HG02763 (cell line): ENCODE results near the gene KIF11.
"Not testable (repeated sequence)": the region's sequence is repeated elsewhere in the genome, so short reads cannot be mapped to it uniquely, and the experiment has no call there.

ENCODE experiments used
- ATAC-seq: cut with Tn5 transposase; IDR thresholded peaks from one replicate; pipeline ENCODE4 v1.9.1; 2021; ENCODE audit warnings: mild to moderate bottlenecking, moderate library complexity; ENCODE audit not compliant: unreplicated experiment

Gene KIF11

DNA sequence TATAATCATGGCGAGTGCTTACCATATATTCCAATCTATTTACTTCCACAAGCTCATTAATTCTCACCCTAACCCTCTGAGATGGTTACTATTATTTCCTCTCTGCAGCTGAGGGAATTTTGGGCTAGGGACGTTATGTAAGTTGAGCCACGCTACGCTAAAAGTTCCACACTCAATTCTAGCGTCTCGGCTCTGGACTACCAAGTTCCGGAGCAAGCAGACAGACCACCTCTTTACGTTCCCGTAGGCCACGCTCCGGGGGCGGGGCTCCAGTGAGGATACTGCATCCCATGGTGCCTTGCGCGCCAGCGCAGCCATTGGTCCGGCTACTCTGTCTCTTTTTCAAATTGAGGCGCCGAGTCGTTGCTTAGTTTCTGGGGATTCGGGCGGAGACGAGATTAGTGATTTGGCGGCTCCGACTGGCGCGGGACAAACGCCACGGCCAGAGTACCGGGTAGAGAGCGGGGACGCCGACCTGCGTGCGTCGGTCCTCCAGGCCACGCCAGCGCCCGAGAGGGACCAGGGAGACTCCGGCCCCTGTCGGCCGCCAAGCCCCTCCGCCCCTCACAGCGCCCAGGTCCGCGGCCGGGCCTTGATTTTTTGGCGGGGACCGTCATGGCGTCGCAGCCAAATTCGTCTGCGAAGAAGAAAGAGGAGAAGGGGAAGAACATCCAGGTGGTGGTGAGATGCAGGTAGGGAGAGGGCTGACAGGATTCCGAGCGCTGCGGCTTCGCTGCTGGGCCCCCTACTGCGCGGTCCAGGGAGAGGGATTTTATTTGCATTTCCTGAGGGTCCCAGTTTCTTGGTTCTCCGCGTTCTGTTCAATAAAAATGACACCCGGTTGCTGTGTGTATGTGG is at the start of gene KIF11:
Gene KIF11, plus strand, starts transcription at position 370 of the 858 bp plus-strand sequence. Its CDS starts 246 bp downstream, at position 616.
- ATAC-seq, result peak; percentile 72

DNA sequence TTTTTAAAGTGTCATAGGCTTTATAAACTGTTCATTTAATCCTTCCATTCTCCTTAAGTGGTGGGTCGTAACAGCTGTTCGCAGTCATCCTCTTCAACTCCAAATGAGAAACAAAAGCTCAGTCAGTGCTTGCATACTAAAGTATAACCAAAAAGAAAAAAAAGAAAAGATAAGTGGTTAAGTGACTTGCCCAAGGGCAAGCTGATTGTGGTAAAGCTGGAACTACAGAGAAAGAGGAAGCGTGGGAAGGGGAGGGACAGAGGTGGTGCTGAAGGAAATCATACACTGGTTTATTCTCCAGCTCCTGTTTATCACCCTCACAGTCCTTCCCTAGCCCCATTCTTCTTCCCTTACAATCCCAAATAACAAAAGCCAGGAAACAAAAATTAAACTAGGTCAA is 48.6 kb upstream of the KIF11 start:
- ATAC-seq, result no peak

GRCh38 chr10:92545556-92545955 is 47.4 kb upstream of the KIF11 start:
- ATAC-seq, result no peak

DNA sequence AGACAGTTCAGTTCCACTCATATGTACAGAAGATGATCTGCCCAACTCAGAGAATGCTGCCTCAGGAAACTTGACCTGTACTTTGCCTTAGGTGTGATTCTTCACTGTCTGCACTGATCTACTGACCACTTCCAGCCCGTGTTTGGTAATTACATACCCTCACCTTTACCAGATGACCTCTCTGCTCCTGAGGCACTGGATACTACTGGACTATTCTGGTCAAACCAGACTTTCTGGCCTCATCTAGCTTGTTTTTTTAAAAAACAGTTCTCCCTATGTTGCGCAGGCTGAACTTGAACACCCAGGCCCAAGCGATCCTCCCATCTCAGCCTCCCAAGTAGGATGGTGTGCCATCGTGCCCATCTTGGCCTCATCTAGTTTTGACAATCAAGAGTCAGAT is 45.3 kb upstream of the KIF11 start:
- ATAC-seq, result no peak

DNA sequence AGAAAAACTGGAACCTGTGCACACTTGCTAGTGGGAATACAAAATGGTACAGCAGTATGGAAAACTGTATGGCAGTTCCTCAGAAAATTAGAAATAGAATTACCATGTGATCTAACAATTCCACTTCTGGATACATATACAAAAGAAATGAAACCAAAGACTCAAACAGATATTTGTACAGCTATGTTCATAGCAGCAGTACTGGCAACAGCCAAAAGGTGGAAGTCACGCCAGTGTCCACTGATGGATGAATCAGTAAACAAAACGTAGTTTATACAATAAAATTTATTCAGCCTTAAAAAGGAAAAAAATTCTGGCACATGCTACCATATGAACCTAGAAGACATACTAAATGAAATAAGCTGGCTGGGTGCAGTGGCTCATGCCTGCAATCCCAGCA is 42.0 kb upstream of the KIF11 start:
- no peak for ATAC-seq

GRCh38 chr10:92552310-92552709 is 40.6 kb upstream of the KIF11 start:
- ATAC-seq, result no peak

DNA sequence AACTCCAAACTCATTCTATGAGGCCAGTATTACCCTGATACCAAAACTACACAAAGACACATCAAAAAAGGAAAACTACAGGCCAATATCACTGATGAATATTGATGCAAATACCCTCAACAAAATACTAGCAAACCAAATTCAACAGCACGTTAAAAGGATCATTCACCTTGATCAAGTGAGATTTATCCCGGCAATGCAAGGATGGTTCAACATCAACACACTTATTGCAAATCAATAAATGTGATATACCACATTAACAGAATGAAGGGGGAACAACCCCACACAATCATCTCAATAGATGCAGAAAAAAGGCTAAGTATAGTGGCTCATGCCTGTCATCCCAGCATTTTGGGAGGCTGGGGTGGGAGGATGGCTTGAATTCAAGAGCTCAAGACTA is 39.0 kb upstream of the KIF11 start:
- ATAC-seq, result no peak

DNA sequence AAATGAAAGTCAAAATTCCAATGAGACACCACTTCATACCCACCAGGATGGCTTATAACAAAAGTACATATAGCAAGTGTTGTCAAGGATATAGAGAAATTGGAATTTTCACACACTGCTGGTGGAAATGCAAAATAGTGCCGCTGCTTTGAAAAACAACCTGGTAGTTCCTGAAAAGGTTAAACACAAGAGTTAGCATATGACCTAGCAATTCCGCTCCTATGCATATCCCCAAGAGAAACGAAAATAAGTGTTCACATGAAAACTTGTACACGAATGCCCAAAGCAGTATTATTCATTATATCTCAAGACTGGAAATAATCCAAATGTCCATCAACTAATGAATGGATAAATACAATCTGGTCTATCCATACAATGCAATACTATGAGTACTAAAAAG is 33.9 kb upstream of the KIF11 start:
- no peak for ATAC-seq

GRCh38 chr10:92562424-92562823 is 30.5 kb upstream of the KIF11 start:
- no peak for ATAC-seq

- peak; percentile 54 for ATAC-seq
Measured at GRCh38 chr10:92567952-92568600, 24.9 kb upstream of the KIF11 start.

DNA sequence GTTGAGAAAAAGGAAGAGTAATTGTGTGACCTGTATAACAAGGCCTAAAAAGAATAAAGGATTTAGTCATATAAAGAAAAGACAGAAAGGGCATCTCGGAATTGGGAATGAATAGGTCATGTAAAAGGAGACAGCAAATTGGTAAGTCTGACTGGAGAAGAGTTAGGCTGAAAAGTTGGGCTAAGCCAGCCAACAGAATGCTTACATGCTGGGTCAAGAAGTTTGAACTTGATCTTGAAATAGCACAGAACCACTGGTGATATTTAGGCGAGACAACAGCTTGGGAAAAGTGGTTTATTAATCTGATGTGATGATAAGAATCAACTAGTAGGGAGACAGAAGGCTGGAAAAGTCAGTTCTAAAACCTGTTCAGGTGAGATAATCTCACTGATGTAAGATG is 23.9 kb upstream of the KIF11 start:
- ATAC-seq, result no peak

GRCh38 chr10:92569663-92570062 is 23.3 kb upstream of the KIF11 start:
- ATAC-seq, result not testable (repeated sequence)

DNA sequence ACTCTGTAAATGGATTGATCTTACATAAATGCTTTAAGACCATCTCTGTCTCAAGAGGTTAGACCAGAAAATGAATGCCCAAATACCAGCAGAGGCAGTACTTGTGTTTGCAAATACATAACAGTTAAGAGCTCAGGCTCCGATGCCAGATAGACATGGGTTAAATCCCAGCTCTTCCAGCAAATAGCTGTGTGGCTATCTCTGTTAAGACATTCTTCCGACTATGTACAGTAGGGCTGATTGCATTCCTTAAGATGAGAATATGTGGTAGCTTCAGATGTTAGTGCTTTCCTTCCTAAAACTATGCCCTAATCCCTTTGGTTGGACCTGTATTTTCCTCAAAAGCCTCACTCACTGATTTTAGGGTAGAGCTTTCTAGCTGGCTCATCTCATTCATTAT is 21.3 kb upstream of the KIF11 start:
- no peak for ATAC-seq

DNA sequence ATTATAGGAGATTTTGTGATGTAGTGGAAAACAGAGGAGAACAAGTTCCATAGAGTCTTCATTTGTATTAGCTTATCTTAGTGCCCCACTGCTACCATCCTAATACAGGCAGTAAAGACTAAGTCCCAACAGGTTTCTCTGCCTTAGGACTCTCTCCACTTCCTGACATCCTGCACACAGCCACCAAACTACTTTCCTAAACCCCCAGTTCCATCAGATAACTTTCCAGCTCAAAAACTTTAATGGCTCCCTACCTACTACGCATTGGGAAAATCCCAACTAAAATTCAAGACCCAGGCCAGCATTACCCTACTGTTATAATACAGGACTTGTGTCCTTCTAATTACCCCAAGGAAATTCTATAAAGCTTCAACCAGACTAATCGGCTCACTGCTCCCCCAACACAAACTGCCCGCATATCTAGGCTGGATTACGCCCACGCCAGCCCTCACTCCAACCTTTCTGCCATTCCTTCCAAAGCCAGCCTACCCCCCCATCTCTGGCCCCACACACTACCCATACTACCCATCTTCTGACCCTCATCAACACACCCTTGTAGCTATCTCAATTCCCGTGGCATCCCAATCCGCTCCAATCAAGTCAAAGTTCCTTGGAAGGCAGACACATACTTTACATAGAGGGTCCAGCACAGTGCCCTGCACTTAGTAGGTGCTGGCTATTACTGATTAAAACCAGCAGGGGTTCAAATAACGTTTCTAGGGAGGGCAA is 20.4 kb upstream of the KIF11 start:
- no peak for ATAC-seq

GRCh38 chr10:92573091-92573797 is 19.7 kb upstream of the KIF11 start:
- no peak for ATAC-seq

DNA sequence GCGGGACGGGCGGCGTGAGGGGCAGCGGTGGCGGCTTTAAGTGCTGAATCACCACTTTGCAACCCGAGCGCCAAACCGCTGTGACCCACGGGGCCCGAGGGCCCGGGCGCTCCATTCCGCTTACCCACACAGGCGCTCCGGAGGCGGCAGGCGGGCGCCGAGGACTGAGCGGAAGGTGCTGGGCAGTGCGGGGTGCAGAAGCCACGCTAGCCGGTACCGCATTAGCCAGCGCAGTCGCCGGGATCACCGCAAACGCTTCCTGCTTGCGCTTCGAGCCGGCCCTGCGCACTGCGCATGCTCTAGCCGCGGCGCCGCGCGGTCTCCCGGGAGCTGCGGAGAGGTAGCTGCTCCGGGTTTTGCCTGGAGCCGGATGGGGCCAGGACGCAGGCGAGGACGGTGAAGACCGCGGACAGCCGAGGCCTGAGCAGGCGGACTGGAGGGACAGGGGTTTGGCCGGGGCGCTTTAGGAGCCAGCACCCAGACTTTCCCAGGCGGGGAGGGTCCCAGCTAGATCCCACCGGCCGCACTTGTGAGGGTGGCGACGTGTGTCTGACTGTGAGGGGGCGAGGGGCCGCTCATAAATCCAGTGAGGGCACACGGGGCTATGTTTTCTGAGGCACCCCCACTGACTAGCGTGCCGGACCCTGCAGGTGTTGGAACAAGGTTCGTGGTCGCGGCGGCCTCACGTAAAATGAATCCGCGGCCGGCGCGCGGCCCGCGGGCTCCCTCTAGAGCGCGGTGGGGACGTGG is 19.0 kb upstream of the KIF11 start, which contains the start of gene IDE:
Gene IDE, minus strand, starts transcription at position 296 of the 750 bp plus-strand sequence. Its CDS starts 74 bp downstream, at position 222.
- peak; percentile 75 for ATAC-seq

GRCh38 chr10:92574548-92575261 is 18.2 kb upstream of the KIF11 start:
- peak; percentile 14 for ATAC-seq

GRCh38 chr10:92575961-92576360 is 17.0 kb upstream of the KIF11 start:
- ATAC-seq, result no peak

DNA sequence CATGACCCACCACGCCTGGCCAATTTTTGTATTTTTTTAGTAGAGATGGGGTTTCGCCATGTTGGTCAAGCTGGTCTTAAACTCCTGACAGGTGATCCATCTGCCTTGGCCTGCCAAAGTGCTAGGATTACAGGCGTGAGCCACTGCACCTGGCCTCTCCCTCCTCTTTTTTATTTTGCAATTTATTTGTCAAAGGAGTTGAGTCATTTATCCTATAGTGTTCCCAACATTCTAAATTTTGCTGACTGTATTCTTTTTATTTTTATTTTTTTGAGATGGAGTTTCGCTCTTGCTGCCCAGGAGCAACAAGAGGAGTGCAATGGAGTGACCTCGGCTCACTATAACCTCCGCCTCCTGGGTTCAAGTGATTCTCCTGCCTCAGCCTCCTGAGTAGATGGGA is 10.6 kb upstream of the KIF11 start:
- not testable (repeated sequence) for ATAC-seq
